ENCODE results near the gene XK. TPM values are rescaled to one million over a fixed set of nuclear protein-coding genes. Genes with fewer than 3 reads are reported as not detected.

Gene XK
- total and polyA plus RNA-seq, 2 donors (not counting 1 experiment from before 2014, with no cell fraction given), result 0.15 to 0.30 TPM

GRCh38 chrX:37686996-37687395 is 1.4 kb downstream of the XK start:
- no peak overlapping the region for H3K27ac Mint-ChIP-seq
- H3K4me3 Mint-ChIP-seq, result no peak overlapping the region
- Histone ChIP-seq H4K20me1 (ENCODE audit: control insufficient read depth, insufficient read depth, low read length, poor library complexity, severe bottlenecking) (no peaks in the 10 kb centered on the region), H3K4me3 (ENCODE audit: control extremely low read depth in 1 of 5, extremely low read depth in 1 of 5, insufficient read depth in 1 of 5, low read depth in 2 of 5, low read length in 4 of 5) (no peak overlapping the region), H3K9me3 (ENCODE audit: control extremely low read depth in 1 of 3, control insufficient read depth in 2 of 3, insufficient read depth in 1 of 3, low read length in 2 of 3) (no peaks in the 10 kb centered on the region), H3K4me1 (ENCODE audit: control insufficient read depth in 2 of 2, insufficient read depth in 2 of 2, low read length in 2 of 2) (peaks cover 0 to 3% of the 10 kb centered on the region in 2 donors), H3K27me3 (replicated peaks in 1 of 4; ENCODE audit: control extremely low read depth in 1 of 4, control insufficient read depth in 3 of 4, insufficient read depth in 4 of 4, low read length in 3 of 4) (peaks cover 0 to 7% (median 0%) of the 10 kb centered on the region in 4 experiments), H3K27ac (ENCODE audit: low read length in 2 of 2) (no peak overlapping the region), H3K36me3 (replicated peaks in 1 of 2; ENCODE audit: control extremely low read depth in 1 of 2, control insufficient read depth in 1 of 2, extremely low read depth in 1 of 2, insufficient read depth in 2 of 2, low read length in 1 of 2) (no peaks in the 10 kb centered on the region), H3K9ac (ENCODE audit: low read length) (no peak overlapping the region), H3K79me2 (ENCODE audit: control insufficient read depth, insufficient read depth, low read length) (no peaks in the 10 kb centered on the region), H3K4me2 (replicated peaks; ENCODE audit: low read depth, low read length, poor library complexity, severe bottlenecking) (no peak overlapping the region), H2AFZ (ENCODE audit: insufficient read depth, low read depth, low read length, poor library complexity, severe bottlenecking) (no peak overlapping the region)
- H3K9me3 Mint-ChIP-seq (ENCODE audit: insufficient read depth), result no peaks in the 10 kb centered on the region
- no peaks in the 10 kb centered on the region for H3K4me1 Mint-ChIP-seq
- ATAC-seq (ENCODE audit: low read depth) (no peak), DNase-seq (no peak)
- no peaks in the 10 kb centered on the region for H3K27me3 Mint-ChIP-seq
- no CpG with 5 or more reads among the region's 3 CpGs for WGBS (ENCODE audit: insufficient coverage)
- no peak for TF ChIP-seq CTCF (IDR thresholded peaks at IDR 0.05)
- no peak for TF ChIP-seq EZH2 (IDR thresholded peaks at IDR 0.05; ENCODE audit: borderline replicate concordance, insufficient read depth, low read depth, low read length, poor library complexity, severe bottlenecking)
- intact Hi-C loops (cut with micrococcal nuclease), result loop anchor here (5.0 kb wide), 1 partner anchor 140 kb away; no protein-coding TSS in a partner anchor
- CTCF ChIA-PET, result no interaction called here
- POLR2A ChIA-PET, result no interaction called here

GRCh38 chrX:37690119-37690518 is 4.5 kb downstream of the XK start:
- Mint-ChIP-seq H3K4me3 (no peak overlapping the region), H3K27ac (no peak overlapping the region), H3K4me1 (no peaks in the 10 kb centered on the region), H3K27me3 (no peaks in the 10 kb centered on the region), H3K9me3 (ENCODE audit: insufficient read depth) (no peaks in the 10 kb centered on the region)
- Histone ChIP-seq H3K27me3 (replicated peaks in 1 of 4; ENCODE audit: control extremely low read depth in 1 of 4, control insufficient read depth in 3 of 4, insufficient read depth in 4 of 4, low read length in 3 of 4) (peaks cover 0 to 7% (median 0%) of the 10 kb centered on the region in 4 experiments), H3K9me3 (ENCODE audit: control extremely low read depth in 1 of 3, control insufficient read depth in 2 of 3, insufficient read depth in 1 of 3, low read length in 2 of 3) (no peaks in the 10 kb centered on the region), H3K4me3 (ENCODE audit: control extremely low read depth in 1 of 5, extremely low read depth in 1 of 5, insufficient read depth in 1 of 5, low read depth in 2 of 5, low read length in 4 of 5) (no peak overlapping the region), H4K20me1 (ENCODE audit: control insufficient read depth, insufficient read depth, low read length, poor library complexity, severe bottlenecking) (no peaks in the 10 kb centered on the region), H3K27ac (ENCODE audit: low read length in 2 of 2) (no peak overlapping the region), H3K36me3 (replicated peaks in 1 of 2; ENCODE audit: control extremely low read depth in 1 of 2, control insufficient read depth in 1 of 2, extremely low read depth in 1 of 2, insufficient read depth in 2 of 2, low read length in 1 of 2) (no peaks in the 10 kb centered on the region), H2AFZ (ENCODE audit: insufficient read depth, low read depth, low read length, poor library complexity, severe bottlenecking) (no peak overlapping the region), H3K4me2 (replicated peaks; ENCODE audit: low read depth, low read length, poor library complexity, severe bottlenecking) (no peak overlapping the region), H3K9ac (ENCODE audit: low read length) (no peak overlapping the region), H3K79me2 (ENCODE audit: control insufficient read depth, insufficient read depth, low read length) (no peaks in the 10 kb centered on the region), H3K4me1 (ENCODE audit: control insufficient read depth in 2 of 2, insufficient read depth in 2 of 2, low read length in 2 of 2) (peaks cover 0 to 3% of the 10 kb centered on the region in 2 donors)
- ChIA-PET CTCF (no interaction called here), POLR2A (no interaction called here)
- ATAC-seq (ENCODE audit: low read depth) (no peak), DNase-seq (no peak)
- TF ChIP-seq EZH2 (IDR thresholded peaks at IDR 0.05; ENCODE audit: borderline replicate concordance, insufficient read depth, low read depth, low read length, poor library complexity, severe bottlenecking) (no peak), CTCF (IDR thresholded peaks at IDR 0.05) (no peak)
- intact Hi-C loops (cut with micrococcal nuclease), result no loop called here
